ENCODE results near the gene HECTD4. TPM values are rescaled to one million over a fixed set of nuclear protein-coding genes. Genes with fewer than 3 reads are reported as not detected.

The HECTD4 gene
- total and polyA plus RNA-seq, 2 of the 4 experiments (the other 2 are of a cell fraction), result 12.9 to 13.0 TPM

GRCh38 chr12:112380663-112381405 is 1.4 kb downstream of the HECTD4 start:
- H3K4me1 ChIP-seq (ENCODE audit: control insufficient read depth, insufficient read depth, low read length), result peaks cover 9% of the 10 kb centered on the region
- peak overlapping the region; percentile 37 for H2AK9ac ChIP-seq (replicated peaks; ENCODE audit: low read depth, low read length, poor library complexity)
- 44% methylated on average over 16 of the region's 34 CpGs; no CpG with 5 or more reads in 1 of the 2 experiments for WGBS, 2 experiments (ENCODE audit: extremely low coverage in 2 of 2, insufficient read length in 1 of 2)
- in situ Hi-C loops (cut with MboI; ENCODE audit: low sequenced_read_pairs) (loop anchor here (10.0 kb wide), 1 partner anchor 116 kb away; no protein-coding TSS in a partner anchor), dilution Hi-C loops (cut with HindIII; ENCODE audit: low sequenced_read_pairs, unreplicated experiment) (no loop called here), intact Hi-C loops (cut with micrococcal nuclease) (loop anchor here (10.0 kb wide), 1 partner anchor 276 kb away; the partner anchor contains the start of gene NAA25)
- H3K56ac ChIP-seq (ENCODE audit: extremely low read depth, insufficient read depth, low read length), result no peak overlapping the region
- peak overlapping the region in 1 of 2 experiments; percentile 19; a peak in 1 of 4 replicates for H4K8ac ChIP-seq (ENCODE audit: low read depth in 2 of 2, low read length in 2 of 2)
- H2BK5ac ChIP-seq (ENCODE audit: low read depth, low read length, poor library complexity, severe bottlenecking), result no peak overlapping the region
- peak overlapping the region; percentile 99 for H2AFZ ChIP-seq (replicated peaks; ENCODE audit: low read length, poor library complexity)
- H4K91ac ChIP-seq (ENCODE audit: insufficient read depth, low read depth, low read length), result no peak overlapping the region
- H4K20me1 ChIP-seq (ENCODE audit: insufficient read depth, low read length), result peaks cover 17% of the 10 kb centered on the region
- H3K14ac ChIP-seq (replicated peaks; ENCODE audit: low read depth, low read length), result peak overlapping the region; percentile 22; the same call in 1 of the 2 replicates
- DNase-seq, result no peak
- no TSS peak for BruUV-seq (replicated peaks)
- no peak for ATAC-seq (ENCODE audit: low read depth)
- H3K4ac ChIP-seq (ENCODE audit: low read depth, low read length), result peak overlapping the region; percentile 24; the same call in 1 of the 2 replicates
- no peaks in the 10 kb centered on the region for H3K27me3 ChIP-seq (ENCODE audit: control insufficient read depth, insufficient read depth, low read length)
- H4K5ac ChIP-seq (ENCODE audit: low read depth, low read length), result no peak overlapping the region
- no peaks in the 10 kb centered on the region for H3K9me3 ChIP-seq (ENCODE audit: control insufficient read depth, insufficient read depth, low read length)
- peak overlapping the region; percentile 60 for H2AK5ac ChIP-seq (ENCODE audit: low read depth, low read length)
- peak overlapping the region; percentile 84 for H3K23ac ChIP-seq (ENCODE audit: low read depth, low read length)
- peak overlapping the region; percentile 66 for H3K4me3 ChIP-seq (ENCODE audit: insufficient read depth, low read depth, low read length)
- peak overlapping the region; percentile 60 for H3K9ac ChIP-seq (ENCODE audit: low read depth, low read length)
- peaks cover 9% of the 10 kb centered on the region for H3K9me1 ChIP-seq (ENCODE audit: insufficient read depth, low read length)
- CTCF ChIA-PET, result no interaction called here
- no peaks in the 10 kb centered on the region for H3K36me3 ChIP-seq (ENCODE audit: control insufficient read depth, insufficient read depth, low read length)
- H2BK120ac ChIP-seq (ENCODE audit: low read depth, low read length), result no peak overlapping the region
- H2BK20ac ChIP-seq (ENCODE audit: low read depth, low read length), result no peak overlapping the region
- H3K27ac ChIP-seq (ENCODE audit: insufficient read depth, low read length), result peak overlapping the region; percentile 1; the same call in 1 of the 2 replicates
- peaks cover 7 to 36% of the 10 kb centered on the region in 2 experiments for H3K79me1 ChIP-seq (ENCODE audit: low read depth in 1 of 2, low read length in 2 of 2)
- POLR2A ChIA-PET (ENCODE audit: unreplicated experiment), result no interaction called here
- peak overlapping the region; percentile 98 for H3K4me2 ChIP-seq (ENCODE audit: low read depth, low read length)
- no peak overlapping the region for H2BK15ac ChIP-seq (ENCODE audit: low read depth, low read length)
- no peak overlapping the region for H3K18ac ChIP-seq (ENCODE audit: low read depth, low read length)
- no peak for TF ChIP-seq RFX5 (IDR thresholded peaks at IDR 0.05; ENCODE audit: low read depth, low read length)
- TF ChIP-seq FOS (IDR thresholded peaks at IDR 0.05; ENCODE audit: low read depth, low read length), result no peak
- no peak for TF ChIP-seq MAFK (IDR thresholded peaks at IDR 0.05; ENCODE audit: low read depth, low read length)
- no peak for TF ChIP-seq CEBPB (IDR thresholded peaks at IDR 0.05; ENCODE audit: low read depth, low read length)
- TF ChIP-seq CHD1 (IDR thresholded peaks at IDR 0.05; ENCODE audit: low read depth, low read length), result no peak
- no peak for TF ChIP-seq MAZ (IDR thresholded peaks at IDR 0.05; ENCODE audit: borderline replicate concordance, low read depth, low read length)
- no peak for TF ChIP-seq NFE2L2 (IDR thresholded peaks at IDR 0.05; ENCODE audit: low read depth, low read length)
- no peak for TF ChIP-seq POLR2A (IDR thresholded peaks at IDR 0.05; ENCODE audit: low read depth, low read length)
- TF ChIP-seq CTCF (conservative IDR thresholded peaks at IDR 0.05; ENCODE audit: low read depth, low read length), result no peak
- no peak for TF ChIP-seq USF2 (IDR thresholded peaks at IDR 0.05; ENCODE audit: low read depth, low read length)
- TF ChIP-seq RCOR1 (IDR thresholded peaks at IDR 0.05; ENCODE audit: insufficient replicate concordance, low read length), result no peak
- TF ChIP-seq BHLHE40 (IDR thresholded peaks at IDR 0.05; ENCODE audit: low read depth, low read length), result no peak
- TF ChIP-seq, protein P1, sequence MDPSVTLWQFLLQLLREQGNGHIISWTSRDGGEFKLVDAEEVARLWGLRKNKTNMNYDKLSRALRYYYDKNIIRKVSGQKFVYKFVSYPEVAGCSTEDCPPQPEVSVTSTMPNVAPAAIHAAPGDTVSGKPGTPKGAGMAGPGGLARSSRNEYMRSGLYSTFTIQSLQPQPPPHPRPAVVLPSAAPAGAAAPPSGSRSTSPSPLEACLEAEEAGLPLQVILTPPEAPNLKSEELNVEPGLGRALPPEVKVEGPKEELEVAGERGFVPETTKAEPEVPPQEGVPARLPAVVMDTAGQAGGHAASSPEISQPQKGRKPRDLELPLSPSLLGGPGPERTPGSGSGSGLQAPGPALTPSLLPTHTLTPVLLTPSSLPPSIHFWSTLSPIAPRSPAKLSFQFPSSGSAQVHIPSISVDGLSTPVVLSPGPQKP (IDR thresholded peaks at IDR 0.05; ENCODE audit: borderline replicate concordance, low read depth, low read length), result no peak
- TF ChIP-seq RAD21 (IDR thresholded peaks at IDR 0.05; ENCODE audit: low read length), result no peak
- no peak for TF ChIP-seq MXI1 (IDR thresholded peaks at IDR 0.05; ENCODE audit: borderline replicate concordance, low read depth, low read length)

Data from IMR-90 (cell line).